Measurements from ENCODE around the gene VSNL1.

GRCh38 chr2:17583646-17584045, 43.1 kb downstream of the VSNL1 start:
- TF ChIP-seq POLR2A (IDR thresholded peaks at IDR 0.05) (no peak), CTCF (IDR thresholded peaks at IDR 0.05) (no peak)

Data from body of pancreas (tissue), 4 donors.